ENCODE measurements around the gene OTOGL. TPM values are rescaled to one million over a fixed set of nuclear protein-coding genes. Genes with fewer than 3 reads are reported as not detected.

OTOGL gene
- polyA plus RNA-seq, 2 of the 4 experiments (the other 2 are of a cell fraction) = 0.04 TPM; not detected in 1

- WGBS (ENCODE audit: missing lambda C conversion rate) = 85% methylated on average over 2 of the region's 2 CpGs
- ATAC-seq (no peak), FAIRE-seq (no peak), DNase-seq (ENCODE audit: low read depth in 1 of 2, low spot score in 1 of 2) (no peak)
- POLR2A ChIA-PET = no interaction called here
- no peak for TF ChIP-seq JUNB (IDR thresholded peaks at IDR 0.05)
- TF ChIP-seq BCL3 (IDR thresholded peaks at IDR 0.05) = no peak
- TF ChIP-seq TP53 (CRISPR knock-in tag; IDR thresholded peaks at IDR 0.05) = no peak
- TF ChIP-seq, protein P1, sequence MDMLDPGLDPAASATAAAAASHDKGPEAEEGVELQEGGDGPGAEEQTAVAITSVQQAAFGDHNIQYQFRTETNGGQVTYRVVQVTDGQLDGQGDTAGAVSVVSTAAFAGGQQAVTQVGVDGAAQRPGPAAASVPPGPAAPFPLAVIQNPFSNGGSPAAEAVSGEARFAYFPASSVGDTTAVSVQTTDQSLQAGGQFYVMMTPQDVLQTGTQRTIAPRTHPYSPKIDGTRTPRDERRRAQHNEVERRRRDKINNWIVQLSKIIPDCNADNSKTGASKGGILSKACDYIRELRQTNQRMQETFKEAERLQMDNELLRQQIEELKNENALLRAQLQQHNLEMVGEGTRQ (IDR thresholded peaks at IDR 0.05) = no peak
- no peak for TF ChIP-seq E2F6 (IDR thresholded peaks at IDR 0.05; ENCODE audit: borderline replicate concordance, low read depth)
- TF ChIP-seq RFX5 (IDR thresholded peaks at IDR 0.05) = no peak
- TF ChIP-seq ELK1 (IDR thresholded peaks at IDR 0.05; ENCODE audit: low read depth, low read length) = no peak
- no peak for TF ChIP-seq CHD2 (IDR thresholded peaks at IDR 0.05; ENCODE audit: low read length, partially characterized antibody)
- TF ChIP-seq HOXA7 (CRISPR knock-in tag; IDR thresholded peaks at IDR 0.05) = no peak
- no peak overlapping the region for H3K4me3 ChIP-seq
- H3K4me1 ChIP-seq = no peaks in the 10 kb centered on the region
- no peak overlapping the region for H3K4me2 ChIP-seq
- H3K27ac ChIP-seq = no peak overlapping the region
- H3K9me3 ChIP-seq = no peaks in the 10 kb centered on the region
- CTCF ChIA-PET = no interaction called here
Measured at GRCh38 chr12:80201908-80202307, 102.6 kb downstream of the OTOGL start.

DNA sequence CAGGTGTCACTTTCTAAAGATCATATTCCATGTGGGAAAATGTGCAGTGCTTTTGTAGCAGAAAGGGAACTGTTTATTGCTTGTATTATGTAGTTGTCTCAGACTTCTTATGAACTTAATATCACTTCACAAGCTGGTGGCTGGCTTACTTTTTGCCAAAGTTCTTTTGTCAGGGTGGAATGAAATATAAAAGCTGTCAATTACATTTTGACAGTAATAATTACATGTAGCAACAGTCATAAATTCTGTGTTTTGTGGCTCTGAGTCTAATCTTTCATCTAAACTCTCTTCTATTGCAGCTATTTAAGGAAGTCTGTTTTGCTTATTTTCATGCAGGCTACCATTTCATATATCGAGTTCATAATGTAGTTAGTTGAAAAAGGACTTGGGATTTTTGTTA lies 106.6 kb downstream of the OTOGL start:
- no peak overlapping the region for H3K4me2 ChIP-seq
- no peaks in the 10 kb centered on the region for H3K4me1 ChIP-seq
- no peak overlapping the region for H3K27ac ChIP-seq
- FAIRE-seq (no peak), DNase-seq (ENCODE audit: low read depth in 1 of 2, low spot score in 1 of 2) (no peak), ATAC-seq (no peak)
- 9% methylated on average over 1 of the region's 1 CpG for WGBS (ENCODE audit: missing lambda C conversion rate)
- H3K9me3 ChIP-seq = no peaks in the 10 kb centered on the region
- ChIA-PET CTCF (interaction anchor here (0.8 to 1.8 kb wide), 3 partner anchors 11 to 64 kb away, joined by 3 to 6 read pairs (median 3); no protein-coding TSS in a partner anchor), POLR2A (no interaction called here)
- H3K4me3 ChIP-seq = no peak overlapping the region
- TF ChIP-seq, protein P2, sequence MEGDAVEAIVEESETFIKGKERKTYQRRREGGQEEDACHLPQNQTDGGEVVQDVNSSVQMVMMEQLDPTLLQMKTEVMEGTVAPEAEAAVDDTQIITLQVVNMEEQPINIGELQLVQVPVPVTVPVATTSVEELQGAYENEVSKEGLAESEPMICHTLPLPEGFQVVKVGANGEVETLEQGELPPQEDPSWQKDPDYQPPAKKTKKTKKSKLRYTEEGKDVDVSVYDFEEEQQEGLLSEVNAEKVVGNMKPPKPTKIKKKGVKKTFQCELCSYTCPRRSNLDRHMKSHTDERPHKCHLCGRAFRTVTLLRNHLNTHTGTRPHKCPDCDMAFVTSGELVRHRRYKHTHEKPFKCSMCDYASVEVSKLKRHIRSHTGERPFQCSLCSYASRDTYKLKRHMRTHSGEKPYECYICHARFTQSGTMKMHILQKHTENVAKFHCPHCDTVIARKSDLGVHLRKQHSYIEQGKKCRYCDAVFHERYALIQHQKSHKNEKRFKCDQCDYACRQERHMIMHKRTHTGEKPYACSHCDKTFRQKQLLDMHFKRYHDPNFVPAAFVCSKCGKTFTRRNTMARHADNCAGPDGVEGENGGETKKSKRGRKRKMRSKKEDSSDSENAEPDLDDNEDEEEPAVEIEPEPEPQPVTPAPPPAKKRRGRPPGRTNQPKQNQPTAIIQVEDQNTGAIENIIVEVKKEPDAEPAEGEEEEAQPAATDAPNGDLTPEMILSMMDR (IDR thresholded peaks at IDR 0.05) = no peak
- TF ChIP-seq, protein P3, sequence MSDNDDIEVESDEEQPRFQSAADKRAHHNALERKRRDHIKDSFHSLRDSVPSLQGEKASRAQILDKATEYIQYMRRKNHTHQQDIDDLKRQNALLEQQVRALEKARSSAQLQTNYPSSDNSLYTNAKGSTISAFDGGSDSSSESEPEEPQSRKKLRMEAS (IDR thresholded peaks at IDR 0.05) = no peak

- WGBS (ENCODE audit: missing lambda C conversion rate) = 53% methylated on average over 1 of the region's 1 CpG
- CTCF ChIA-PET = no interaction called here
- TF ChIP-seq PBX3 (IDR thresholded peaks at IDR 0.05) = no peak
- no peak for TF ChIP-seq E2F6 (IDR thresholded peaks at IDR 0.05; ENCODE audit: borderline replicate concordance, low read depth)
- TF ChIP-seq TFCP2L1 (CRISPR knock-in tag; IDR thresholded peaks at IDR 0.05) = no peak
- TF ChIP-seq, protein P4, sequence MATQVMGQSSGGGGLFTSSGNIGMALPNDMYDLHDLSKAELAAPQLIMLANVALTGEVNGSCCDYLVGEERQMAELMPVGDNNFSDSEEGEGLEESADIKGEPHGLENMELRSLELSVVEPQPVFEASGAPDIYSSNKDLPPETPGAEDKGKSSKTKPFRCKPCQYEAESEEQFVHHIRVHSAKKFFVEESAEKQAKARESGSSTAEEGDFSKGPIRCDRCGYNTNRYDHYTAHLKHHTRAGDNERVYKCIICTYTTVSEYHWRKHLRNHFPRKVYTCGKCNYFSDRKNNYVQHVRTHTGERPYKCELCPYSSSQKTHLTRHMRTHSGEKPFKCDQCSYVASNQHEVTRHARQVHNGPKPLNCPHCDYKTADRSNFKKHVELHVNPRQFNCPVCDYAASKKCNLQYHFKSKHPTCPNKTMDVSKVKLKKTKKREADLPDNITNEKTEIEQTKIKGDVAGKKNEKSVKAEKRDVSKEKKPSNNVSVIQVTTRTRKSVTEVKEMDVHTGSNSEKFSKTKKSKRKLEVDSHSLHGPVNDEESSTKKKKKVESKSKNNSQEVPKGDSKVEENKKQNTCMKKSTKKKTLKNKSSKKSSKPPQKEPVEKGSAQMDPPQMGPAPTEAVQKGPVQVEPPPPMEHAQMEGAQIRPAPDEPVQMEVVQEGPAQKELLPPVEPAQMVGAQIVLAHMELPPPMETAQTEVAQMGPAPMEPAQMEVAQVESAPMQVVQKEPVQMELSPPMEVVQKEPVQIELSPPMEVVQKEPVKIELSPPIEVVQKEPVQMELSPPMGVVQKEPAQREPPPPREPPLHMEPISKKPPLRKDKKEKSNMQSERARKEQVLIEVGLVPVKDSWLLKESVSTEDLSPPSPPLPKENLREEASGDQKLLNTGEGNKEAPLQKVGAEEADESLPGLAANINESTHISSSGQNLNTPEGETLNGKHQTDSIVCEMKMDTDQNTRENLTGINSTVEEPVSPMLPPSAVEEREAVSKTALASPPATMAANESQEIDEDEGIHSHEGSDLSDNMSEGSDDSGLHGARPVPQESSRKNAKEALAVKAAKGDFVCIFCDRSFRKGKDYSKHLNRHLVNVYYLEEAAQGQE (IDR thresholded peaks at IDR 0.05) = no peak
- TF ChIP-seq SMC3 (IDR thresholded peaks at IDR 0.05) = no peak
- TF ChIP-seq, protein P2 (IDR thresholded peaks at IDR 0.05) = no peak
- no peak for TF ChIP-seq CEBPB (IDR thresholded peaks at IDR 0.05)
- TF ChIP-seq ZC3H11A (IDR thresholded peaks at IDR 0.05) = no peak
- TF ChIP-seq CBX8 (IDR thresholded peaks at IDR 0.05) = no peak
- TF ChIP-seq SREBF2 (IDR thresholded peaks at IDR 0.05) = no peak
Measured at GRCh38 chr12:80208071-80208470, 108.7 kb downstream of the OTOGL start.

More at GRCh38 chr12:80208071-80208470, 108.7 kb downstream of the OTOGL start:
- Histone ChIP-seq H3K4me2 (no peak overlapping the region), H3K4me1 (no peaks in the 10 kb centered on the region; the same call in 2 of the 3 replicates), H3K9me3 (no peaks in the 10 kb centered on the region), H3K27ac (no peak overlapping the region), H3K4me3 (no peak overlapping the region)
- POLR2A ChIA-PET = no interaction called here
- no peak for DNase-seq (ENCODE audit: low read depth in 1 of 2, low spot score in 1 of 2)
- no peak for ATAC-seq
- no peak for FAIRE-seq
